ENCODE data around the gene EP400.

- TF ChIP-seq EZH2phosphoT487 (IDR thresholded peaks at IDR 0.05; ENCODE audit: low read depth, severe bottlenecking, unreplicated experiment) (no peak), CTCF (IDR thresholded peaks at IDR 0.05; ENCODE audit: poor library complexity) (no peak), EZH2 (IDR thresholded peaks at IDR 0.05; ENCODE audit: borderline replicate concordance) (no peak)
Observed at GRCh38 chr12:132023658-132024057, 73.9 kb downstream of the EP400 start.
